Stomach (tissue), 4 donors: ENCODE results near the gene AKR1C2.
"Not testable (repeated sequence)": the region's sequence is repeated elsewhere in the genome, so short reads cannot be mapped to it uniquely, and the experiment has no call there.

Experiments
- EP300 ChIP-seq: sonication (generic); formaldehyde crosslinking; IDR thresholded peaks from one replicate; pipeline ENCODE4 v1.6.1; 2017; ENCODE audit warnings: antibody characterized with exemption
- POLR2AphosphoS5 ChIP-seq, 3 donors: sonication (generic); formaldehyde crosslinking; IDR thresholded peaks; one replicate each; pipeline ENCODE4 v1.6.1; 2016; ENCODE audit warnings: antibody characterized with exemption in 3 of 3
- TF ChIP-seq, protein P1 (sequence below), 7 experiments: fragments of 450-650 bp in 4 of 7; fragments of 200-600 bp in 3 of 7; sonication (generic) in 3 of 7; IDR thresholded peaks; one replicate each; pipeline ENCODE4 v1.5.1; 2016 to 2019; ENCODE audit warnings: antibody characterized with exemption in 7 of 7, control low read depth in 2 of 7, mild to moderate bottlenecking in 1 of 7

DNA sequence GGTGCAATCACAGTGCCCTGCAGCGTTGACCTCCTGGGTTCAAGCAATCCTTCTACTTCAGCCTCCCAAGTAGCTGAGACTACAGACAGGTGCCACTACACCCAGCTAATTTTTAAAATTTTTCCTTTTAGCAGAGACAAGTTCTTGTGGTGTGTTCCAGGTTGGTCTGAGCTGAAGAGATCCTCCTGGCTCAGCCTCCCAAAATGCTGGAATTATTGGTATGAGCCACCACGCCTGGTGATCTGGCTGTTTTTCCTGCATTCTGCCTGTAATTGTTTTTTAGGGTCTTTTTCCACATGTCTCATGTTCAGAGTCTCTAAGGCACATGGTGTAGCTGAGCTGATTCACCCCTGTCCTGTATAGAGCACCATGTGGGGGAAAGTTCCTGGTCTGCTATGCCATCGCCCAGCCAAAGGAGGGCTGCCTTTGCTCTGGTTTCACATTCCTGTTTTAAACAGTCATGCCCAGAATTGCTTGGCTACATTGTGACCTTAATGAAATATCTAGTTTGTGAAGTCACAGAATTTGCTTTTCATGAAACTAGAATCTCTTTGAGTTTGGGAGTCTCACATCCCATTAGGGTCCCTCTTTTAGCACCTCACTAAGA is 15.1 kb upstream of the AKR1C2 start:
- TF ChIP-seq, protein P1, sequence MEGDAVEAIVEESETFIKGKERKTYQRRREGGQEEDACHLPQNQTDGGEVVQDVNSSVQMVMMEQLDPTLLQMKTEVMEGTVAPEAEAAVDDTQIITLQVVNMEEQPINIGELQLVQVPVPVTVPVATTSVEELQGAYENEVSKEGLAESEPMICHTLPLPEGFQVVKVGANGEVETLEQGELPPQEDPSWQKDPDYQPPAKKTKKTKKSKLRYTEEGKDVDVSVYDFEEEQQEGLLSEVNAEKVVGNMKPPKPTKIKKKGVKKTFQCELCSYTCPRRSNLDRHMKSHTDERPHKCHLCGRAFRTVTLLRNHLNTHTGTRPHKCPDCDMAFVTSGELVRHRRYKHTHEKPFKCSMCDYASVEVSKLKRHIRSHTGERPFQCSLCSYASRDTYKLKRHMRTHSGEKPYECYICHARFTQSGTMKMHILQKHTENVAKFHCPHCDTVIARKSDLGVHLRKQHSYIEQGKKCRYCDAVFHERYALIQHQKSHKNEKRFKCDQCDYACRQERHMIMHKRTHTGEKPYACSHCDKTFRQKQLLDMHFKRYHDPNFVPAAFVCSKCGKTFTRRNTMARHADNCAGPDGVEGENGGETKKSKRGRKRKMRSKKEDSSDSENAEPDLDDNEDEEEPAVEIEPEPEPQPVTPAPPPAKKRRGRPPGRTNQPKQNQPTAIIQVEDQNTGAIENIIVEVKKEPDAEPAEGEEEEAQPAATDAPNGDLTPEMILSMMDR (IDR thresholded peaks at IDR 0.05) = peak in 3 of 7 experiments; percentile 13 to 55 (median 20)
- TF ChIP-seq POLR2AphosphoS5 (IDR thresholded peaks at IDR 0.05) = peak in 1 of 3 donors; percentile 56
- TF ChIP-seq EP300 = not testable (repeated sequence)
